Measurements from ENCODE around the gene ATP1A1. TPM values are rescaled to one million over a fixed set of nuclear protein-coding genes. Genes with fewer than 3 reads are reported as not detected.
A peak's percentile ranks its signal among the peaks of the same experiment; 100 is the strongest.

The ATP1A1 gene
- total and polyA plus RNA-seq, 3 experiments from 2014 or later = 58.0 to 263 (median 259) TPM

GRCh38 chr1:116329524-116330341 lies 43.3 kb upstream of the ATP1A1 start:
- Mint-ChIP-seq H3K4me3 (no peak overlapping the region), H3K27ac (peak overlapping the region in 2 of 8 donors; percentile 30 to 48), H3K27me3 (peaks cover 0 to 1% of the 10 kb centered on the region in 2 donors), H3K36me3 (peaks cover 0 to 4% (median 0%) of the 10 kb centered on the region in 3 donors), H3K9me3 (no peaks in the 10 kb centered on the region), H3K4me1 (peaks cover 30 to 57% (median 44%) of the 10 kb centered on the region in 3 donors)
- ChIA-PET CTCF (interaction anchor here (1.2 kb wide), 1 partner anchor 155 kb away, joined by 4 read pairs; no protein-coding TSS in a partner anchor), POLR2A (interaction anchor here (1.1 kb wide), 1 partner anchor 9 kb away, joined by 3 read pairs; no protein-coding TSS in a partner anchor)
- Histone ChIP-seq H3K4me3 (ENCODE audit: low read length) (no peak overlapping the region), H3K9me3 (ENCODE audit: low read length) (no peaks in the 10 kb centered on the region), H3K4me1 (ENCODE audit: insufficient read depth, low read length) (peaks cover 54% of the 10 kb centered on the region), H3K36me3 (ENCODE audit: insufficient read depth, low read length) (no peaks in the 10 kb centered on the region), H3K27ac (ENCODE audit: low read depth, low read length) (no peak overlapping the region), H3K27me3 (ENCODE audit: insufficient read depth, low read length, poor library complexity, severe bottlenecking) (no peaks in the 10 kb centered on the region)
- DNase-seq = no peak

GRCh38 chr1:116330342-116330652 lies 42.7 kb upstream of the ATP1A1 start:
- Histone ChIP-seq H3K4me3 (ENCODE audit: low read length) (no peak overlapping the region), H3K36me3 (ENCODE audit: insufficient read depth, low read length) (no peaks in the 10 kb centered on the region), H3K9me3 (ENCODE audit: low read length) (no peaks in the 10 kb centered on the region), H3K27ac (ENCODE audit: low read depth, low read length) (no peak overlapping the region), H3K4me1 (ENCODE audit: insufficient read depth, low read length) (peaks cover 49% of the 10 kb centered on the region), H3K27me3 (ENCODE audit: insufficient read depth, low read length, poor library complexity, severe bottlenecking) (no peaks in the 10 kb centered on the region)
- CTCF ChIA-PET = interaction anchor here (1.2 kb wide), 2 partner anchors 155 to 162 kb away, joined by 3 to 4 read pairs; no protein-coding TSS in a partner anchor
- no peak for DNase-seq
- no peak overlapping the region for H3K27ac Mint-ChIP-seq
- H3K9me3 Mint-ChIP-seq = no peaks in the 10 kb centered on the region
- H3K4me3 Mint-ChIP-seq = no peak overlapping the region
- H3K36me3 Mint-ChIP-seq = peaks cover 0 to 4% (median 0%) of the 10 kb centered on the region in 3 donors
- H3K4me1 Mint-ChIP-seq = peaks cover 25 to 51% (median 38%) of the 10 kb centered on the region in 3 donors
- POLR2A ChIA-PET = no interaction called here
- H3K27me3 Mint-ChIP-seq = peaks cover 0 to 1% of the 10 kb centered on the region in 2 donors

- no peaks in the 10 kb centered on the region for H3K9me3 Mint-ChIP-seq
- H3K4me1 Mint-ChIP-seq = peaks cover 19 to 46% (median 33%) of the 10 kb centered on the region in 3 donors
Observed at GRCh38 chr1:116330846-116331245, 42.2 kb upstream of the ATP1A1 start.

GRCh38 chr1:116331523-116331922 lies 41.5 kb upstream of the ATP1A1 start:
- POLR2A ChIA-PET = no interaction called here
- Histone ChIP-seq H3K27me3 (ENCODE audit: insufficient read depth, low read length, poor library complexity, severe bottlenecking) (no peaks in the 10 kb centered on the region), H3K36me3 (ENCODE audit: insufficient read depth, low read length) (no peaks in the 10 kb centered on the region), H3K27ac (ENCODE audit: low read depth, low read length) (no peak overlapping the region), H3K4me3 (ENCODE audit: low read length) (no peak overlapping the region), H3K4me1 (ENCODE audit: insufficient read depth, low read length) (peaks cover 37% of the 10 kb centered on the region), H3K9me3 (ENCODE audit: low read length) (no peaks in the 10 kb centered on the region)
- H3K36me3 Mint-ChIP-seq = peaks cover 0 to 4% (median 0%) of the 10 kb centered on the region in 3 donors
- H3K27me3 Mint-ChIP-seq = peaks cover 0 to 1% of the 10 kb centered on the region in 2 donors
- peaks cover 12 to 39% (median 26%) of the 10 kb centered on the region in 3 donors for H3K4me1 Mint-ChIP-seq
- no peak overlapping the region for H3K4me3 Mint-ChIP-seq
- no peak for DNase-seq
- no peaks in the 10 kb centered on the region for H3K9me3 Mint-ChIP-seq
- CTCF ChIA-PET = interaction anchor here (1.2 kb wide), 1 partner anchor 163 kb away, joined by 3 read pairs; no protein-coding TSS in a partner anchor
- peak overlapping the region in 1 of 8 donors; percentile 4 for H3K27ac Mint-ChIP-seq

More at GRCh38 chr1:116330846-116331245, 42.2 kb upstream of the ATP1A1 start:
- ChIA-PET POLR2A (no interaction called here), CTCF (interaction anchor here (1.2 kb wide), 2 partner anchors 154 to 162 kb away, joined by 3 to 4 read pairs; no protein-coding TSS in a partner anchor)
- Mint-ChIP-seq H3K27ac (peak overlapping the region in 2 of 8 donors; percentile 7 to 34), H3K27me3 (peaks cover 0 to 1% of the 10 kb centered on the region in 2 donors), H3K36me3 (peaks cover 0 to 4% (median 0%) of the 10 kb centered on the region in 3 donors), H3K4me3 (no peak overlapping the region)
- H3K27me3 ChIP-seq (ENCODE audit: insufficient read depth, low read length, poor library complexity, severe bottlenecking) = no peaks in the 10 kb centered on the region
- H3K4me3 ChIP-seq (ENCODE audit: low read length) = no peak overlapping the region
- no peak overlapping the region for H3K27ac ChIP-seq (ENCODE audit: low read depth, low read length)
- H3K4me1 ChIP-seq (ENCODE audit: insufficient read depth, low read length) = peaks cover 44% of the 10 kb centered on the region
- no peak for DNase-seq
- no peaks in the 10 kb centered on the region for H3K36me3 ChIP-seq (ENCODE audit: insufficient read depth, low read length)
- no peaks in the 10 kb centered on the region for H3K9me3 ChIP-seq (ENCODE audit: low read length)

- Histone ChIP-seq H3K27ac (ENCODE audit: low read depth, low read length) (no peak overlapping the region), H3K4me3 (ENCODE audit: low read length) (no peak overlapping the region), H3K4me1 (ENCODE audit: insufficient read depth, low read length) (peaks cover 28% of the 10 kb centered on the region), H3K27me3 (ENCODE audit: insufficient read depth, low read length, poor library complexity, severe bottlenecking) (no peaks in the 10 kb centered on the region), H3K36me3 (ENCODE audit: insufficient read depth, low read length) (no peaks in the 10 kb centered on the region), H3K9me3 (ENCODE audit: low read length) (no peaks in the 10 kb centered on the region)
- ChIA-PET CTCF (no interaction called here), POLR2A (no interaction called here)
- peaks cover 0 to 4% (median 0%) of the 10 kb centered on the region in 3 donors for H3K36me3 Mint-ChIP-seq
- no peak overlapping the region for H3K27ac Mint-ChIP-seq
- no peak for DNase-seq
- H3K4me3 Mint-ChIP-seq = no peak overlapping the region
- peaks cover 0 to 4% of the 10 kb centered on the region in 2 donors for H3K27me3 Mint-ChIP-seq
- no peaks in the 10 kb centered on the region for H3K9me3 Mint-ChIP-seq
- peaks cover 6 to 30% (median 17%) of the 10 kb centered on the region in 3 donors for H3K4me1 Mint-ChIP-seq
Observed at GRCh38 chr1:116332451-116332850, 40.6 kb upstream of the ATP1A1 start.

GRCh38 chr1:116333171-116334014 lies 39.7 kb upstream of the ATP1A1 start:
- no peak for DNase-seq
- no peaks in the 10 kb centered on the region for H3K36me3 Mint-ChIP-seq
- H3K9me3 ChIP-seq (ENCODE audit: low read length) = no peaks in the 10 kb centered on the region
- peaks cover 2 to 21% (median 10%) of the 10 kb centered on the region in 3 donors for H3K4me1 Mint-ChIP-seq
- ChIA-PET POLR2A (no interaction called here), CTCF (interaction anchor here (3.4 kb wide), 1 partner anchor 195 kb away, joined by 12 read pairs; no protein-coding TSS in a partner anchor)
- H3K4me3 ChIP-seq (ENCODE audit: low read length) = no peak overlapping the region
- H3K27me3 ChIP-seq (ENCODE audit: insufficient read depth, low read length, poor library complexity, severe bottlenecking) = no peaks in the 10 kb centered on the region
- H3K27ac ChIP-seq (ENCODE audit: low read depth, low read length) = no peak overlapping the region
- no peaks in the 10 kb centered on the region for H3K36me3 ChIP-seq (ENCODE audit: insufficient read depth, low read length)
- peaks cover 18% of the 10 kb centered on the region for H3K4me1 ChIP-seq (ENCODE audit: insufficient read depth, low read length)
- no peaks in the 10 kb centered on the region for H3K9me3 Mint-ChIP-seq
- H3K4me3 Mint-ChIP-seq = no peak overlapping the region
- H3K27ac Mint-ChIP-seq = no peak overlapping the region
- peaks cover 0 to 4% of the 10 kb centered on the region in 2 donors for H3K27me3 Mint-ChIP-seq

GRCh38 chr1:116334015-116334547 lies 39.0 kb upstream of the ATP1A1 start:
- H3K27ac Mint-ChIP-seq = peak overlapping the region in 1 of 8 donors; percentile 27
- CTCF ChIA-PET = interaction anchor here (2.1 to 3.4 kb wide), 2 partner anchors 151 to 195 kb away, joined by 7 to 12 read pairs; no protein-coding TSS in a partner anchor
- POLR2A ChIA-PET = no interaction called here

More at GRCh38 chr1:116334015-116334547, 39.0 kb upstream of the ATP1A1 start:
- H3K27me3 ChIP-seq (ENCODE audit: insufficient read depth, low read length, poor library complexity, severe bottlenecking) = no peaks in the 10 kb centered on the region
- Mint-ChIP-seq H3K36me3 (no peaks in the 10 kb centered on the region), H3K9me3 (no peaks in the 10 kb centered on the region), H3K4me3 (no peak overlapping the region), H3K27me3 (peaks cover 0 to 4% of the 10 kb centered on the region in 2 donors), H3K4me1 (peaks cover 2 to 16% (median 8%) of the 10 kb centered on the region in 3 donors)
- no peak for DNase-seq
- no peaks in the 10 kb centered on the region for H3K36me3 ChIP-seq (ENCODE audit: insufficient read depth, low read length)
- H3K4me3 ChIP-seq (ENCODE audit: low read length) = no peak overlapping the region
- H3K9me3 ChIP-seq (ENCODE audit: low read length) = no peaks in the 10 kb centered on the region
- no peak overlapping the region for H3K27ac ChIP-seq (ENCODE audit: low read depth, low read length)
- peaks cover 11% of the 10 kb centered on the region for H3K4me1 ChIP-seq (ENCODE audit: insufficient read depth, low read length)
